GM23338 (cell line): ENCODE measurements around the gene CDKN1C. TPM values are rescaled to one million over a fixed set of nuclear protein-coding genes. Genes with fewer than 3 reads are reported as not detected.

ENCODE experiments used
- CREB1 ChIP-seq: fragments of 250-450 bp; sonication (Bioruptor Pico); IDR thresholded peaks from 2 replicates; pipeline ENCODE4 v1.5.0; 2020; ENCODE audit warnings: low read depth, mild to moderate bottlenecking, moderate library complexity
- CTCF ChIP-seq, 2 experiments: fragments of 200-600 bp in 1 of 2; sonication (generic) in 1 of 2; conservative IDR thresholded peaks; 2 replicates each; pipeline versions ENCODE4 v1.5.1 to v1.6.1; 2016 to 2017; ENCODE audit warnings: antibody characterized with exemption in 2 of 2, low read depth in 2 of 2, mild to moderate bottlenecking in 2 of 2, moderate library complexity in 1 of 2
- NANOG ChIP-seq: IDR thresholded peaks from 2 replicates; pipeline ENCODE4 v1.6.1; 2016; ENCODE audit warnings: antibody characterized with exemption, borderline replicate concordance
- REST ChIP-seq: IDR thresholded peaks from one replicate; pipeline ENCODE4 v1.6.1; 2018; ENCODE audit warnings: antibody characterized with exemption; ENCODE audit not compliant: unreplicated experiment
- ZNF331 ChIP-seq: fragments of 250-450 bp; sonication (Bioruptor Pico); IDR thresholded peaks from 2 replicates; pipeline ENCODE4 v1.5.0; 2020; ENCODE audit warnings: low read depth, mild to moderate bottlenecking, moderate library complexity
- ZNF462 ChIP-seq: fragments of 250-450 bp; sonication (Bioruptor Pico); IDR thresholded peaks from 2 replicates; pipeline ENCODE4 v1.5.0; 2020; ENCODE audit warnings: mild to moderate bottlenecking, moderate library complexity
- polyA plus RNA-seq: library from polyadenylated mRNA; unstranded; fragments of >200 nt; fragmentation: Nextera tagmentation; extraction: Ambion mirVana; gene quantifications from 2 replicates; pipeline ENCODE4 v1.2.1, GENCODE V29; 2016
- total RNA-seq: library from RNA; depleted of rRNA; stranded (reverse); fragments of >200 nt; shearing (Covaris generic); gene quantifications from 2 replicates; pipeline ENCODE4 v1.2.3, GENCODE V29; 2014

The CDKN1C gene
- total and polyA plus RNA-seq, 2 experiments from 2014 or later, result 19.3 to 23.5 TPM

DNA sequence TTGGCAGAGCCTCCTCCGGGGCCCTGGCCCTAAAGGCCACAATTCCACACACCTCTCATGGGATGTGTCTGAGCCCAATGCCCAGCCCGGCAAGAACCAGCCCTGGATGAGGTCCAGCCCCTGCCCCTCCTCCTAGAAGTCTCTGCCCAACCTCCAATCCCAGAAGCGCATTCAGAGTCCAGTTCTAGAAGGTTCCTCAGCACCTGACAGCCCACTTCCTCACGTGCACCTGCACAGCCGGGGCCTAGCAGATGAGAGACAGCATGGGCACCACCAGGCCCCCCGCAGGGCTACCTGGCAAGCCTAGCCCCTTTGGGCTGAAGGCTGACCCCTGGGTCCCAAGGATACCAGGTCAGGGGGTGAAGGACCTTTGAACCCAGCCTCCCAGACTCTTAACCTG is 11.5 kb upstream of the CDKN1C start (continued):
- no peak for TF ChIP-seq ZNF462
- no peak for TF ChIP-seq NANOG
- no peak for TF ChIP-seq CTCF (conservative IDR thresholded peaks at IDR 0.05; ENCODE audit: low read depth in 2 of 2)
- TF ChIP-seq ZNF331, result no peak
- no peak for TF ChIP-seq CREB1 (CRISPR knock-in tag)
- TF ChIP-seq REST, result no peak
